Right lobe of liver (tissue), 6 donors: ENCODE data around the gene EIF4G3. TPM values are rescaled to one million over a fixed set of nuclear protein-coding genes. Genes with fewer than 3 reads are reported as not detected.

Experiments
- ATAC-seq, 4 donors: fragments of 200-7000 bp; cut with Tn5 transposase; one replicate each; pipeline ENCODE4 v1.9.1; 2020; ENCODE audit warnings: mild to moderate bottlenecking in 4 of 4, moderate library complexity in 4 of 4
- DNase-seq, 3 donors: peaks; one replicate each; pipeline ENCODE4 v3.0.0-alpha.2; 2020
- H3K27ac ChIP-seq, 3 donors: fragments of 200-600 bp; one replicate each; pipeline ENCODE4 v1.8.0; 2022
- H3K27me3 ChIP-seq, 2 donors: fragments of 200-600 bp; one replicate each; pipeline ENCODE4 v1.8.0; 2022
- H3K36me3 ChIP-seq, 4 donors: fragments of 200-600 bp; sonication (generic) in 1 of 4; one replicate each; pipeline versions ENCODE4 v1.5.1 to v1.8.0; 2017 to 2022; ENCODE audit warnings: control low read depth in 1 of 4
- H3K4me1 ChIP-seq, 4 donors: fragments of 200-600 bp; sonication (generic) in 1 of 4; one replicate each; pipeline versions ENCODE4 v1.5.1 to v1.8.0; 2017 to 2022; ENCODE audit warnings: control low read depth in 1 of 4
- H3K4me3 ChIP-seq, 3 donors: fragments of 200-600 bp; one replicate each; pipeline ENCODE4 v1.8.0; 2022
- H3K9me3 ChIP-seq, 4 donors: fragments of 200-600 bp; sonication (generic) in 1 of 4; one replicate each; pipeline versions ENCODE4 v1.5.1 to v1.8.0; 2017 to 2022; ENCODE audit warnings: control low read depth in 1 of 4
- POLR2A ChIP-seq: fragments of 450-650 bp; IDR thresholded peaks from one replicate; pipeline ENCODE4 v1.6.1; 2017; ENCODE audit warnings: antibody characterized with exemption, mild to moderate bottlenecking
- WGBS: methylation state at CpG from one replicate; pipeline ENCODE4 v1.1.6; 2018; ENCODE audit warnings: low coverage, low lambda C conversion rate; ENCODE audit not compliant: insufficient coverage; ENCODE audit errors: missing lambda C conversion rate; 5-methylcytosine and 5-hydroxymethylcytosine counted together
- intact Hi-C, 2 donors: fragments of 100-400 bp; cut with DNase I; formaldehyde crosslinking; loops; one replicate each; pipeline versions ENCODE4 v1.11.2 to v1.14.1; 2022
- total RNA-seq, 6 experiments: library from RNA; depleted of rRNA in 2 of 6; stranded (reverse); fragments of >200 nt in 2 of 6; fragmentation: NEBNext Ultra II Directional in 3 of 6; extraction: Animal tissue kit (Norgen Biotek cat#: 25700) in 3 of 6; gene quantifications; one replicate each; pipeline versions ENCODE4 v1.1.0 to v1.2.4, GENCODE V29; 2016 to 2023
- TF ChIP-seq, protein P1 (sequence below), 4 donors: fragments of 200-600 bp in 3 of 4; fragments of 450-650 bp in 1 of 4; IDR thresholded peaks; one replicate each; pipeline versions ENCODE4 v1.5.1 to v1.8.0; 2016 to 2022; ENCODE audit warnings: antibody characterized with exemption in 4 of 4, mild to moderate bottlenecking in 2 of 4
- donor health status: DM: no; HTN: yes; CAD: no.
- donor health status: DM: no; HTN: no; CAD: no.
- donor health status: DM: no; HTN: no; CAD: no.
- donor health status: DM: no; HTN: yes; CAD: no.
- donor health status: DM: no; HTN: yes; CAD: no.

The EIF4G3 gene
- total RNA-seq, 6 experiments from 2014 or later = 14.4 to 29.9 (median 23.5) TPM

DNA sequence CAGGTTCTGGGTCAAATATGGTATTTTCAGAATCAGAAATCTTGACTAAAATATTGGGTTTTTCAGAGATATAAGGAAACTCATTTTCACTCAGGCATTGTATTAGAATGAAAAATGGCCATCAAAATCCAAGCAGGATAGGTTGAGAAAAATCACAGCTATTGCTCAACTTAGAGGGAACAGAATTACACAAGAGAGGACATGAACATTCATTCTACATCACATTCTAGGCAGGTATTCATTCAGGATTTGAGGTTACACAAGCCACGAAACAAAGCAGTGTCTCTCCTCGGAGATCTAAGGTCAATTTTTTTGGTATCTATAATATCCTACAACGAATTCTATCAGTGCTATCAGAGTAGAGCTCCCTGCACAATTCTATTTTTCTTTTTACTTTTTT is 226.0 kb downstream of the EIF4G3 start:
- H3K4me3 ChIP-seq = no peak overlapping the region
- 31% methylated on average over 3 of the region's 3 CpGs for WGBS
- no peaks in the 10 kb centered on the region for H3K27me3 ChIP-seq
- intact Hi-C loops = no loop called here
- peaks cover 0 to 38% (median 0%) of the 10 kb centered on the region in 4 donors for H3K4me1 ChIP-seq
- ATAC-seq (peak; percentile 77 to 91 (median 83)), DNase-seq (no peak)
- no peaks in the 10 kb centered on the region for H3K9me3 ChIP-seq
- H3K36me3 ChIP-seq = peaks cover 0 to 4% (median 0%) of the 10 kb centered on the region in 4 donors
- H3K27ac ChIP-seq = peak overlapping the region in 2 of 3 donors; percentile 27 to 37
- TF ChIP-seq, protein P1, sequence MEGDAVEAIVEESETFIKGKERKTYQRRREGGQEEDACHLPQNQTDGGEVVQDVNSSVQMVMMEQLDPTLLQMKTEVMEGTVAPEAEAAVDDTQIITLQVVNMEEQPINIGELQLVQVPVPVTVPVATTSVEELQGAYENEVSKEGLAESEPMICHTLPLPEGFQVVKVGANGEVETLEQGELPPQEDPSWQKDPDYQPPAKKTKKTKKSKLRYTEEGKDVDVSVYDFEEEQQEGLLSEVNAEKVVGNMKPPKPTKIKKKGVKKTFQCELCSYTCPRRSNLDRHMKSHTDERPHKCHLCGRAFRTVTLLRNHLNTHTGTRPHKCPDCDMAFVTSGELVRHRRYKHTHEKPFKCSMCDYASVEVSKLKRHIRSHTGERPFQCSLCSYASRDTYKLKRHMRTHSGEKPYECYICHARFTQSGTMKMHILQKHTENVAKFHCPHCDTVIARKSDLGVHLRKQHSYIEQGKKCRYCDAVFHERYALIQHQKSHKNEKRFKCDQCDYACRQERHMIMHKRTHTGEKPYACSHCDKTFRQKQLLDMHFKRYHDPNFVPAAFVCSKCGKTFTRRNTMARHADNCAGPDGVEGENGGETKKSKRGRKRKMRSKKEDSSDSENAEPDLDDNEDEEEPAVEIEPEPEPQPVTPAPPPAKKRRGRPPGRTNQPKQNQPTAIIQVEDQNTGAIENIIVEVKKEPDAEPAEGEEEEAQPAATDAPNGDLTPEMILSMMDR (IDR thresholded peaks at IDR 0.05) = no peak
- TF ChIP-seq POLR2A = no peak

GRCh38 chr1:20949871-20950590 is 226.7 kb downstream of the EIF4G3 start:
- 64% methylated on average over 9 of the region's 9 CpGs for WGBS
- Histone ChIP-seq H3K27me3 (no peaks in the 10 kb centered on the region), H3K4me1 (peaks cover 0 to 38% (median 0%) of the 10 kb centered on the region in 4 donors), H3K27ac (peak overlapping the region in 1 of 3 donors; percentile 42), H3K9me3 (no peaks in the 10 kb centered on the region), H3K4me3 (no peak overlapping the region), H3K36me3 (peaks cover 0 to 4% (median 0%) of the 10 kb centered on the region in 4 donors)
- ATAC-seq (no peak), DNase-seq (no peak)
- intact Hi-C loops = no loop called here
- no peak for TF ChIP-seq POLR2A
- TF ChIP-seq, protein P1 (IDR thresholded peaks at IDR 0.05) = no peak

DNA sequence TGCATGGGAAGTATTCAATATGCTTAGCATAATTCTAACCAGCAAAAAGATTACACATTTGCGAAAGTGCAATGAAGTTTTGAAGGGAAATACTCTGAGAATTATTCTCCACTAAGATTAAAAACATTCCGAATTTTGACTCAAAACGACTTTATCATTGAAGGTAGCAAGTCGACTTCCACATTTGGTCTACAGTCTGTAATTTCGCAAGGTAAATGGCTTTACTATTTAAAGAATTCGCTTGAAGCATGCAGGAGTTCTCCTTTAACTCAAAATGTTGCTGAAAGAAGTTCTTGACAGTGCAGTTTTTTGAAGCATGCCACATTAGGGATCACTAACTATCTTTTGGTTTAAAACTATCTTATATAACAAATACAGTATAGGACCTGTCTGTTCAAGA is 228.6 kb downstream of the EIF4G3 start:
- intact Hi-C loops = no loop called here
- Histone ChIP-seq H3K36me3 (peaks cover 0 to 4% (median 0%) of the 10 kb centered on the region in 4 donors), H3K27me3 (no peaks in the 10 kb centered on the region), H3K9me3 (no peaks in the 10 kb centered on the region), H3K4me1 (peaks cover 0 to 49% (median 3%) of the 10 kb centered on the region in 4 donors), H3K27ac (no peak overlapping the region), H3K4me3 (no peak overlapping the region)
- ATAC-seq = no peak
- no peak for DNase-seq
- WGBS = 75% methylated on average over 6 of the region's 6 CpGs
- TF ChIP-seq POLR2A = no peak
- TF ChIP-seq, protein P1 (IDR thresholded peaks at IDR 0.05) = no peak

DNA sequence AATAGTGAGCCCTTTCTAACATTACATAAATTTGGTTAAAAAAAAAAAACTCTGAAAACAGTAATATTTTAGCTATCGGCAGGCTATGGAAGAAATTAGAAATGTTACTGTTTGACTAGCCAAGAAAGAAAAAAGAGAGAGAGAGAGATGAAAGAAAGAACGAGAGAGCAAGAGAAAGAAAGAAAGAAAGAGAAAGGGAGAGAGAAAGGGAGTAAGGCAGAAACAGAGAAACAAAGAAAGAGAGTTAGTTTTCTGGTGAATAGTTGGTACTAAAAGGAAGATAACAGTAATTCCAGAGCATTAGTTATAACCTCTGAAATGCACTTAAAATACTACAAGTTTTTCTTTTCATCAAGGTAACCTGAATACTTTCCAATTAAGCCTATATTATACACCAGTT is 229.3 kb downstream of the EIF4G3 start:
- Histone ChIP-seq H3K27ac (no peak overlapping the region), H3K36me3 (peaks cover 0 to 4% (median 0%) of the 10 kb centered on the region in 4 donors), H3K27me3 (no peaks in the 10 kb centered on the region), H3K9me3 (no peaks in the 10 kb centered on the region), H3K4me3 (no peak overlapping the region), H3K4me1 (peaks cover 0 to 49% (median 4%) of the 10 kb centered on the region in 4 donors)
- 75% methylated on average over 2 of the region's 2 CpGs for WGBS
- TF ChIP-seq, protein P1 (IDR thresholded peaks at IDR 0.05) = no peak
- TF ChIP-seq POLR2A = no peak
- ATAC-seq (no peak), DNase-seq (no peak)
- intact Hi-C loops = no loop called here
